ENCODE measurements around the gene TGFBR3L.
"Not testable (repeated sequence)": the region's sequence is repeated elsewhere in the genome, so short reads cannot be mapped to it uniquely, and the experiment has no call there.

The TGFBR3L gene

GRCh38 chr19:7918615-7919421 lies 4.2 kb downstream of the TGFBR3L start:
- no peak for DNase-seq

GRCh38 chr19:7919610-7920518 lies 5.2 kb downstream of the TGFBR3L start, which contains the start of gene SNAPC2:
SNAPC2 (plus strand) TSS chr19:7920338; CDS start chr19:7920367, 29 bp downstream.
- DNase-seq, result peak; percentile 93

- DNase-seq, result peak; percentile 98
Measured at GRCh38 chr19:7920519-7921301, 6.1 kb downstream of the TGFBR3L start.

- DNase-seq, result no peak
Measured at GRCh38 chr19:7921302-7921966, 6.8 kb downstream of the TGFBR3L start.

- DNase-seq, result no peak
Measured at GRCh38 chr19:7921967-7922835, 7.6 kb downstream of the TGFBR3L start.

GRCh38 chr19:7922836-7923195 lies 8.2 kb downstream of the TGFBR3L start:
- no peak for DNase-seq

GRCh38 chr19:7923295-7924191 lies 8.9 kb downstream of the TGFBR3L start:
- DNase-seq, result no peak

- no peak for DNase-seq
Measured at GRCh38 chr19:7924241-7924640, 9.6 kb downstream of the TGFBR3L start.

- DNase-seq, result no peak
Measured at GRCh38 chr19:7924651-7925170, 10.1 kb downstream of the TGFBR3L start.

GRCh38 chr19:7925171-7925851 lies 10.7 kb downstream of the TGFBR3L start:
- peak; percentile 64 for DNase-seq

GRCh38 chr19:7926021-7926726 lies 11.5 kb downstream of the TGFBR3L start, which contains the start of gene CTXN1:
CTXN1 (minus strand) TSS chr19:7926135; CDS start chr19:7925538, 597 bp downstream.
- peak; percentile 46 for DNase-seq

- no peak for DNase-seq
Measured at GRCh38 chr19:7926727-7927604, 12.3 kb downstream of the TGFBR3L start.

- no peak for DNase-seq
Measured at GRCh38 chr19:7927605-7928333, 13.1 kb downstream of the TGFBR3L start.

GRCh38 chr19:7928334-7928706 lies 13.7 kb downstream of the TGFBR3L start:
- DNase-seq, result no peak

GRCh38 chr19:7928741-7929701 lies 14.4 kb downstream of the TGFBR3L start:
- DNase-seq, result no peak

- not testable (repeated sequence) for DNase-seq
Measured at GRCh38 chr19:7930030-7930429, 15.4 kb downstream of the TGFBR3L start.
